Activated B cell treated with CpG ODN at 0.5 μM for 24 hours (primary cell): ENCODE data around the gene DTNBP1. TPM values are rescaled to one million over a fixed set of nuclear protein-coding genes. Genes with fewer than 3 reads are reported as not detected.

Source experiments
- ATAC-seq: fragments of 200-7000 bp; cut with Tn5 transposase; one replicate; pipeline ENCODE4 v1.10.0; 2021; ENCODE audit warnings: low read depth, mild to moderate bottlenecking, moderate library complexity
- CTCF ChIA-PET: fragments of 350-600 bp; sonication (Branson Sonifier 250); formaldehyde crosslinking; loops from one replicate; lab custom pipeline; 2021; ENCODE audit warnings: antibody characterized with exemption; lab: Charles Lee
- POLR2A ChIA-PET: fragments of 350-600 bp; sonication (Branson Sonifier 250); formaldehyde crosslinking; loops from one replicate; lab custom pipeline; 2021; ENCODE audit warnings: antibody characterized with exemption; lab: Charles Lee
- DNase-seq: peaks from one replicate; pipeline ENCODE4 v3.0.0; 2022
- H3K27ac Mint-ChIP-seq: one replicate; pipeline ENCODE4 v1.8.0; 2020; ENCODE audit warnings: mixed read lengths
- H3K27me3 Mint-ChIP-seq: one replicate; pipeline ENCODE4 v1.8.0; 2021; ENCODE audit warnings: mixed read lengths
- H3K36me3 Mint-ChIP-seq: one replicate; pipeline ENCODE4 v1.8.0; 2021; ENCODE audit warnings: low read depth, mixed read lengths
- H3K4me1 Mint-ChIP-seq: one replicate; pipeline ENCODE4 v1.8.0; 2021; ENCODE audit warnings: mixed read lengths
- H3K4me3 Mint-ChIP-seq: one replicate; pipeline ENCODE4 v1.8.0; 2020; ENCODE audit warnings: mild to moderate bottlenecking, mixed read lengths
- H3K9me3 Mint-ChIP-seq: one replicate; pipeline ENCODE4 v1.8.0; 2020; ENCODE audit warnings: mixed read lengths
- intact Hi-C: fragments of 100-400 bp; cut with micrococcal nuclease; formaldehyde crosslinking; loops from one replicate; pipeline ENCODE4 v1.15.1; 2024
- total RNA-seq: library from RNA; stranded (reverse); gene quantifications from 2 replicates; pipeline ENCODE4 v1.2.3, GENCODE V29; 2022
- TF ChIP-seq, protein P1 (sequence below): fragments of 200-600 bp; IDR thresholded peaks from one replicate; pipeline ENCODE4 v1.8.0; 2022; ENCODE audit warnings: antibody characterized with exemption, mild to moderate bottlenecking

The DTNBP1 gene
- total RNA-seq, 1 donor from 2014 or later, result 50.3 TPM

DNA sequence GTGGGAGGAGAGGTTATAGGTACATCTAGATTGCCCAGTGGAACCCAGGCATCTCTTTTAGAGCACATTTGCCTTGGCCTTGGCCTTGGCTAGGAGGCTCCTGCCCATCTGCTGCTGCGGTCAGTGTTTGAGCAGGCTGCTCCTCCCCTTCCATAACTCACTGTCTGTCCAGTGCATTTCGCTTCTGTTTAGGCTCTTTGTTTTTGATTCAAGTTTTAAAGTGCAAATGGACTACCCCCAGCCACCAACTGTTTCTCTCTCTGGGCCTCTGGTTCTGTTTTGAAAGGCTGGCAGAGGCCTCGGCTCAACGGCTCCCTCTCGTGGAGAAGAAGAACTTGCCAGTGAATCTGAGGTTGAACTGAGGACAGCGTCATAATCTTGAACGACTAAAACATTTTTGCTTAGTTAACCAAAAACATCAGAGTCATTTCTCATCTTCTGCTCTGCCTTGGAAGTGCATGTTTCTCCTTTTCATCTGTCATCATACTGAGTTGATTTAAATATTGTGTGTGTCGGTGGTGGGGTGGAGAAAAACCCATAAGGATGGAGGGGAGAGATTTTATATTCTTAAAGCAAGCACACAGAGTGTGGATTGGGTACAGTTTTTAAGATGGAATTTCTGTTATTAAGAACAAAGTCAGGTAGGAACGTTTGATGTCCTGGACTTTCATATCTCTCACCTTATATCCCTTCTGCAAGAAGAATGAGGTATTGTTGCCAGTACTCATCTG lies 171.4 kb downstream of the DTNBP1 start:
- peak; percentile 35 for DNase-seq
- peak; percentile 82 for ATAC-seq
- Mint-ChIP-seq H3K4me1 (peaks cover 32% of the 10 kb centered on the region), H3K27me3 (no peaks in the 10 kb centered on the region), H3K36me3 (peaks cover 61% of the 10 kb centered on the region), H3K27ac (no peak overlapping the region), H3K4me3 (no peak overlapping the region), H3K9me3 (no peaks in the 10 kb centered on the region)
- POLR2A ChIA-PET, result no interaction called here
- TF ChIP-seq, protein P1, sequence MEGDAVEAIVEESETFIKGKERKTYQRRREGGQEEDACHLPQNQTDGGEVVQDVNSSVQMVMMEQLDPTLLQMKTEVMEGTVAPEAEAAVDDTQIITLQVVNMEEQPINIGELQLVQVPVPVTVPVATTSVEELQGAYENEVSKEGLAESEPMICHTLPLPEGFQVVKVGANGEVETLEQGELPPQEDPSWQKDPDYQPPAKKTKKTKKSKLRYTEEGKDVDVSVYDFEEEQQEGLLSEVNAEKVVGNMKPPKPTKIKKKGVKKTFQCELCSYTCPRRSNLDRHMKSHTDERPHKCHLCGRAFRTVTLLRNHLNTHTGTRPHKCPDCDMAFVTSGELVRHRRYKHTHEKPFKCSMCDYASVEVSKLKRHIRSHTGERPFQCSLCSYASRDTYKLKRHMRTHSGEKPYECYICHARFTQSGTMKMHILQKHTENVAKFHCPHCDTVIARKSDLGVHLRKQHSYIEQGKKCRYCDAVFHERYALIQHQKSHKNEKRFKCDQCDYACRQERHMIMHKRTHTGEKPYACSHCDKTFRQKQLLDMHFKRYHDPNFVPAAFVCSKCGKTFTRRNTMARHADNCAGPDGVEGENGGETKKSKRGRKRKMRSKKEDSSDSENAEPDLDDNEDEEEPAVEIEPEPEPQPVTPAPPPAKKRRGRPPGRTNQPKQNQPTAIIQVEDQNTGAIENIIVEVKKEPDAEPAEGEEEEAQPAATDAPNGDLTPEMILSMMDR, result peak; percentile 95
- CTCF ChIA-PET, result interaction anchor here (0.7 to 1.5 kb wide), 4 partner anchors 11 to 1581 kb away, joined by 3 to 6 read pairs (median 4); no protein-coding TSS in a partner anchor
- intact Hi-C loops, result loop anchor here (1.0 to 10.0 kb wide), 6 partner anchors 131 to 1697 kb away; partner anchors contain the start of gene JARID2

DNA sequence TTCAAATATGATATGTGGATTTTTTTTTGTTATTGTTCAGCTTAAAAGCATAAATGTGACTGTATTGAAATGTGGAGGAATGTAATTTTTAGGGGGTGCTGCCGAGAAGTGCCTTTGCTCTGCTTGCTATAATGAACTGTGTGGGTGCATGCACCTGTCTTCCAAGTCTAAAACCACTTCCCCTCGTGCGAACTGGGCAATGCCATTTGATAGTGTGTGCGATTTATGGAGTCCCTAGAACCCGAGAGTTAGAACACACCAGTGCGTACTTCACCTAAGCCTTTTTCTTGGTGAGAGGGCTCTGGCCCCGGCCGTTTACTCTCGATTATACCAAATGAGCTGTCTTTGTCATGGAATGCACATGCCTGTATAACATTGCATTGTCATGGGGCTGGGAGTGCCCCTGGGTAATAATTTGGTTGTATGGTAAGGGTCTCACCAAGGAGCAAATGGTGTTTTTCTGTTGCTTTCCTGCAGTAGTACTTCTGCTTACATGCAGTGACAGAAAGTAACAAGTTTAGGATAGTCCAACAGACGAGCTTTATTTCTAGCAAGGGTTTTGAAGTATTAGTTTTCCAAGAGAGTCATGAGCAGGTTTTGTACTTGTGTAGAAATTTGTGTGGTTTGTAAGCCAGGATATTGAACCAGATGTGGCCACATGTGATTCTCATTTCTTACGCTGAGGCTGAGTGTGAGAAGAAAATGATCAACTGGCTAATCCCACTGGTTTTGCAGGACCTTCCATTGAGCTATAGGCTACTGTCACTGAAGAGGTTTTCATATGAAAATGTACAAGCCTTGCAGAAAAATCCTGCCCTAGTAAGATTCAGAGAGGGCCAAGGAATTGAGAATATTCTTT lies 172.4 kb downstream of the DTNBP1 start:
- intact Hi-C loops, result loop anchor here (1.0 to 10.0 kb wide), 6 partner anchors 132 to 1696 kb away; partner anchors contain the start of gene JARID2
- POLR2A ChIA-PET, result no interaction called here

DNA sequence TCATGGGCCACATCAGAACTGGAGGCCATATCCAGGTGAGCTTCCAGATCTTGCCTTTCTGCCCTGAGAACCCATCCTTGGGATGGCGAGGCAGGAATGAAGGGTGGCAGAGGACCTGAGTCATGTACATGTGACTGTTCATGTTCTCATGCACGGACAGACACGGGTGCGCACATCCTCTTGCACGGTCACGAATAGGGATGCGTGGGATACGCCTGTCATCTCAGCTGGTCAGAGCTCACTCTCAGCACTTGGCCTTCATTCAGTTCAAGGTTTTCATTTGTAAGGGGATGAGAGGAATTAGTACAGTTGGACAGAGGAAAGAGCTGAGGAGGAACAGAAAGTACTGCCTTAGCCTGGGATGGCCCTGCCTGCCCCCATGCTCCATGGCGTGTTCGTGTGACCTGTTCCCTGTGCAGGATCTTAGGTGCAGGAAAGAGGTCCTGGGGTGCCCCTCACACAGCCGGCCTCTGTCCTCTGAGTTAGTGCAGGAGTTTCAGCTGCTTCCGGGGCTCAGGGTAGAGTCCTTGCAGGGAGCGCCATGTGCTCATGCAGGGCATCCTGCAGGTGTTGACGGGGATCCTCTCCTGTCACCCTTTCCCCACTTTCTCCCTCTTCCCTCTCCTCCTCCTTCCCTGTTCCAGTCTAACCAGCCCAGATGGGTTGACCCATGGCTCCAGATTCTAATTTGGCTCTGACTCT lies 173.4 kb downstream of the DTNBP1 start:
- POLR2A ChIA-PET, result no interaction called here
- CTCF ChIA-PET, result interaction anchor here (1.3 to 1.5 kb wide), 2 partner anchors 134 to 136 kb away, joined by 3 to 4 read pairs; no protein-coding TSS in a partner anchor
- intact Hi-C loops, result no loop called here
- Mint-ChIP-seq H3K27ac (no peak overlapping the region), H3K36me3 (peaks cover 52% of the 10 kb centered on the region), H3K4me3 (no peak overlapping the region), H3K27me3 (no peaks in the 10 kb centered on the region), H3K9me3 (no peaks in the 10 kb centered on the region), H3K4me1 (peaks cover 39% of the 10 kb centered on the region)
- ATAC-seq (no peak), DNase-seq (no peak)
- TF ChIP-seq, protein P1, result no peak

More for the DNA sequence above, 172.4 kb downstream of the DTNBP1 start:
- CTCF ChIA-PET, result interaction anchor here (0.7 to 1.5 kb wide), 6 partner anchors 10 to 1580 kb away, joined by 3 to 6 read pairs (median 4); no protein-coding TSS in a partner anchor
- Mint-ChIP-seq H3K27ac (peak overlapping the region; percentile 32), H3K4me1 (peaks cover 36% of the 10 kb centered on the region), H3K36me3 (peaks cover 55% of the 10 kb centered on the region), H3K9me3 (no peaks in the 10 kb centered on the region), H3K27me3 (no peaks in the 10 kb centered on the region), H3K4me3 (no peak overlapping the region)
- no peak for DNase-seq
- ATAC-seq, result no peak
- TF ChIP-seq, protein P1, result no peak

DNA sequence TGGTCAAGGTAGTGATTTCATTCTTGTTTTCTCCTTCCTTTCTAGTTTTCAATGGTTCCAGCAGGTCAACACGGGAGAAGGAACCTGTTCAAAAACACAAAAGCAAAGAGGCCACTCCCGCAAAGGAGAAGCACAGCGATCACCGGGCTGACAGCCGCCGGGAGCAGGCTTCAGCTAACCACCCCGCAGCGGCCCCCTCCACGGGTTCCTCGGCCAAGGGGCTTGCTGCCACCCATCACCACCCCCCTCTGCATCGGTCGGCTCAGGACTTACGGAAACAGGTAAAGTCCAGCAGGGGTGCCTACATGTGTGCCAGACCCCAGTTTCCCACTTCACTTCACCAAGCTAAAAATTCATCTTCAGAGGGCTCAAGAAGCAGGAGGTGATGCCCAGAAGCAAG lies 175.6 kb downstream of the DTNBP1 start:
- intact Hi-C loops, result no loop called here
- no peaks in the 10 kb centered on the region for H3K27me3 Mint-ChIP-seq
- peaks cover 40% of the 10 kb centered on the region for H3K4me1 Mint-ChIP-seq
- DNase-seq (no peak), ATAC-seq (no peak)
- ChIA-PET POLR2A (interaction anchor here (0.5 kb wide), 1 partner anchor 959 kb away, joined by 3 read pairs; no protein-coding TSS in a partner anchor), CTCF (interaction anchor here (0.6 kb wide), 1 partner anchor 26 kb away, joined by 4 read pairs; no protein-coding TSS in a partner anchor)
- no peak overlapping the region for H3K27ac Mint-ChIP-seq
- TF ChIP-seq, protein P1, result no peak
- H3K36me3 Mint-ChIP-seq, result peaks cover 44% of the 10 kb centered on the region
- H3K4me3 Mint-ChIP-seq, result no peak overlapping the region
- H3K9me3 Mint-ChIP-seq, result no peaks in the 10 kb centered on the region
